Right lobe of liver (tissue), 6 donors: ENCODE results near the gene FRMD4A. TPM values are rescaled to one million over a fixed set of nuclear protein-coding genes. Genes with fewer than 3 reads are reported as not detected.
A peak's percentile ranks its signal among the peaks of the same experiment; 100 is the strongest.

Experiments used
- ATAC-seq, 4 donors: fragments of 200-7000 bp; cut with Tn5 transposase; one replicate each; pipeline ENCODE4 v1.9.1; 2020; ENCODE audit warnings: mild to moderate bottlenecking in 4 of 4, moderate library complexity in 4 of 4
- DNase-seq, 3 donors: peaks; one replicate each; pipeline ENCODE4 v3.0.0-alpha.2; 2020
- H3K27ac ChIP-seq, 3 donors: fragments of 200-600 bp; one replicate each; pipeline ENCODE4 v1.8.0; 2022
- H3K27me3 ChIP-seq, 2 donors: fragments of 200-600 bp; one replicate each; pipeline ENCODE4 v1.8.0; 2022
- H3K36me3 ChIP-seq, 4 donors: fragments of 200-600 bp; sonication (generic) in 1 of 4; one replicate each; pipeline versions ENCODE4 v1.5.1 to v1.8.0; 2017 to 2022; ENCODE audit warnings: control low read depth in 1 of 4
- H3K4me1 ChIP-seq, 4 donors: fragments of 200-600 bp; sonication (generic) in 1 of 4; one replicate each; pipeline versions ENCODE4 v1.5.1 to v1.8.0; 2017 to 2022; ENCODE audit warnings: control low read depth in 1 of 4
- H3K4me3 ChIP-seq, 3 donors: fragments of 200-600 bp; one replicate each; pipeline ENCODE4 v1.8.0; 2022
- H3K9me3 ChIP-seq, 4 donors: fragments of 200-600 bp; sonication (generic) in 1 of 4; one replicate each; pipeline versions ENCODE4 v1.5.1 to v1.8.0; 2017 to 2022; ENCODE audit warnings: control low read depth in 1 of 4
- CTCF ChIP-seq, 4 donors: fragments of 200-600 bp in 3 of 4; fragments of 450-650 bp in 1 of 4; IDR thresholded peaks; one replicate each; pipeline versions ENCODE4 v1.5.1 to v1.8.0; 2016 to 2022; ENCODE audit warnings: antibody characterized with exemption in 4 of 4, mild to moderate bottlenecking in 2 of 4
- POLR2A ChIP-seq: fragments of 450-650 bp; IDR thresholded peaks from one replicate; pipeline ENCODE4 v1.6.1; 2017; ENCODE audit warnings: antibody characterized with exemption, mild to moderate bottlenecking
- WGBS: methylation state at CpG from one replicate; pipeline ENCODE4 v1.1.6; 2018; ENCODE audit warnings: low coverage, low lambda C conversion rate; ENCODE audit not compliant: insufficient coverage; ENCODE audit errors: missing lambda C conversion rate; 5-methylcytosine and 5-hydroxymethylcytosine counted together
- intact Hi-C, 2 donors: fragments of 100-400 bp; cut with DNase I; formaldehyde crosslinking; loops; one replicate each; pipeline versions ENCODE4 v1.11.2 to v1.14.1; 2022
- total RNA-seq, 6 experiments: library from RNA; depleted of rRNA in 2 of 6; stranded (reverse); fragments of >200 nt in 2 of 6; fragmentation: NEBNext Ultra II Directional in 3 of 6; extraction: Animal tissue kit (Norgen Biotek cat#: 25700) in 3 of 6; gene quantifications; one replicate each; pipeline versions ENCODE4 v1.1.0 to v1.2.4, GENCODE V29; 2016 to 2023
- donor health status: DM: no; HTN: yes; CAD: no.
- donor health status: DM: no; HTN: no; CAD: no.
- donor health status: DM: no; HTN: no; CAD: no.
- donor health status: DM: no; HTN: yes; CAD: no.
- donor health status: DM: no; HTN: yes; CAD: no.

Gene FRMD4A
- total RNA-seq, 6 experiments from 2014 or later: 8.4 to 22.8 (median 13.3) TPM

- Histone ChIP-seq H3K27ac (no peak overlapping the region), H3K27me3 (no peaks in the 10 kb centered on the region), H3K4me3 (no peak overlapping the region), H3K9me3 (no peaks in the 10 kb centered on the region), H3K4me1 (no peaks in the 10 kb centered on the region), H3K36me3 (no peaks in the 10 kb centered on the region)
- TF ChIP-seq CTCF (IDR thresholded peaks at IDR 0.05) (no peak), POLR2A (no peak)
- DNase-seq: no peak
- ATAC-seq: no peak
- WGBS: 70% methylated on average over 6 of the region's 6 CpGs
- intact Hi-C loops: loop anchor here in 1 of 2 donors (10.0 kb wide), 1 partner anchor 124 kb away; no protein-coding TSS in a partner anchor
Measured at GRCh38 chr10:14328881-14329672, 1.6 kb downstream of the FRMD4A start.

- TF ChIP-seq CTCF (IDR thresholded peaks at IDR 0.05) (no peak), POLR2A (no peak)
- no peak overlapping the region for H3K27ac ChIP-seq
- H3K4me1 ChIP-seq: no peaks in the 10 kb centered on the region
- no peaks in the 10 kb centered on the region for H3K36me3 ChIP-seq
- H3K4me3 ChIP-seq: no peak overlapping the region
- intact Hi-C loops: loop anchor here in 1 of 2 donors (10.0 kb wide), 1 partner anchor 123 kb away; no protein-coding TSS in a partner anchor
- H3K9me3 ChIP-seq: no peaks in the 10 kb centered on the region
- no peaks in the 10 kb centered on the region for H3K27me3 ChIP-seq
- DNase-seq (no peak), ATAC-seq (no peak)
- WGBS: 37% methylated on average over 4 of the region's 4 CpGs
Measured at GRCh38 chr10:14327527-14327926, 3.2 kb downstream of the FRMD4A start.

GRCh38 chr10:14326581-14326980 lies 4.1 kb downstream of the FRMD4A start:
- no peaks in the 10 kb centered on the region for H3K27me3 ChIP-seq
- H3K4me3 ChIP-seq: no peak overlapping the region
- no peaks in the 10 kb centered on the region for H3K9me3 ChIP-seq
- intact Hi-C loops: loop anchor here in 1 of 2 donors (10.0 kb wide), 1 partner anchor 122 kb away; no protein-coding TSS in a partner anchor
- no peaks in the 10 kb centered on the region for H3K36me3 ChIP-seq
- DNase-seq (no peak), ATAC-seq (no peak)
- H3K27ac ChIP-seq: no peak overlapping the region
- TF ChIP-seq CTCF (IDR thresholded peaks at IDR 0.05) (no peak), POLR2A (no peak)
- WGBS: 70% methylated on average over 7 of the region's 8 CpGs
- no peaks in the 10 kb centered on the region for H3K4me1 ChIP-seq

- no peaks in the 10 kb centered on the region for H3K36me3 ChIP-seq
- no peak overlapping the region for H3K4me3 ChIP-seq
- H3K9me3 ChIP-seq: no peaks in the 10 kb centered on the region
- intact Hi-C loops: loop anchor here in 1 of 2 donors (10.0 kb wide), 1 partner anchor 121 kb away; no protein-coding TSS in a partner anchor
- DNase-seq (peak; percentile 64 to 66 (median 66)), ATAC-seq (peak; percentile 43 to 64 (median 61))
- no peak overlapping the region for H3K27ac ChIP-seq
- 37% methylated on average over 4 of the region's 4 CpGs for WGBS
- H3K4me1 ChIP-seq: no peaks in the 10 kb centered on the region
- peak; percentile 52 to 74 (median 61) for TF ChIP-seq CTCF (IDR thresholded peaks at IDR 0.05)
- no peak for TF ChIP-seq POLR2A
- H3K27me3 ChIP-seq: no peaks in the 10 kb centered on the region
Measured at GRCh38 chr10:14325325-14325955, 5.3 kb downstream of the FRMD4A start.
